HEK293 (cell line): ENCODE measurements around the gene TMEM72.

Experiments
- BCL6B ChIP-seq: fragments of 450-650 bp; formaldehyde crosslinking; IDR thresholded peaks from 2 replicates; pipeline ENCODE4 v1.5.1; 2017; ENCODE audit warnings: missing biosample characterization, missing genetic modification characterization
- IKZF3 ChIP-seq: fragments of 450-650 bp; IDR thresholded peaks from 2 replicates; pipeline ENCODE4 v1.5.0; 2018; ENCODE audit warnings: missing biosample characterization, mild to moderate bottlenecking, missing genetic modification characterization, moderate library complexity
- PRDM1 ChIP-seq: fragments of 450-650 bp; formaldehyde crosslinking; IDR thresholded peaks from 2 replicates; pipeline ENCODE4; 2016; ENCODE audit warnings: missing biosample characterization, missing genetic modification characterization
- PRDM4 ChIP-seq: fragments of 450-650 bp; formaldehyde crosslinking; IDR thresholded peaks from 2 replicates; pipeline ENCODE4 v1.5.1; 2017; ENCODE audit warnings: missing biosample characterization, missing genetic modification characterization
- SP7 ChIP-seq: fragments of 450-650 bp; formaldehyde crosslinking; IDR thresholded peaks from 2 replicates; pipeline ENCODE4 v1.5.1; 2016; ENCODE audit warnings: missing biosample characterization, missing genetic modification characterization
- TRIM28 ChIP-seq: IDR thresholded peaks from 2 replicates; pipeline ENCODE4 v1.6.1; 2011; ENCODE audit warnings: low read length, control low read depth, borderline replicate concordance
- YY1 ChIP-seq: fragments of 450-650 bp; formaldehyde crosslinking; IDR thresholded peaks from 2 replicates; pipeline ENCODE4 v1.5.1; 2018; ENCODE audit warnings: missing biosample characterization, missing genetic modification characterization
- YY2 ChIP-seq: fragments of 450-650 bp; formaldehyde crosslinking; IDR thresholded peaks from 2 replicates; pipeline ENCODE4 v1.5.1; 2016; ENCODE audit warnings: missing biosample characterization, missing genetic modification characterization
- ZBTB17 ChIP-seq: fragments of 450-650 bp; formaldehyde crosslinking; IDR thresholded peaks from 2 replicates; pipeline ENCODE4 v1.5.1; 2016; ENCODE audit warnings: missing biosample characterization, missing genetic modification characterization
- ZEB2 ChIP-seq: fragments of 450-650 bp; formaldehyde crosslinking; IDR thresholded peaks from 2 replicates; pipeline ENCODE4 v1.5.1; 2016; ENCODE audit warnings: missing biosample characterization, missing genetic modification characterization
- ZNF133 ChIP-seq: fragments of 450-650 bp; formaldehyde crosslinking; IDR thresholded peaks from 2 replicates; pipeline ENCODE4 v1.5.1; 2016; ENCODE audit warnings: missing biosample characterization, missing genetic modification characterization
- ZNF146 ChIP-seq: fragments of 450-650 bp; formaldehyde crosslinking; IDR thresholded peaks from 2 replicates; pipeline ENCODE4 v1.5.1; 2016; ENCODE audit warnings: missing biosample characterization, missing genetic modification characterization
- ZNF169 ChIP-seq: fragments of 450-650 bp; formaldehyde crosslinking; IDR thresholded peaks from 2 replicates; pipeline ENCODE4 v1.5.1; 2016; ENCODE audit warnings: missing biosample characterization, missing genetic modification characterization
- ZNF202 ChIP-seq: fragments of 450-650 bp; formaldehyde crosslinking; IDR thresholded peaks from 2 replicates; pipeline ENCODE4 v1.5.1; 2016; ENCODE audit warnings: missing biosample characterization, missing genetic modification characterization, borderline replicate concordance
- ZNF214 ChIP-seq: fragments of 450-650 bp; formaldehyde crosslinking; IDR thresholded peaks from 2 replicates; pipeline ENCODE4 v1.5.1; 2017; ENCODE audit warnings: missing biosample characterization, mild to moderate bottlenecking, missing genetic modification characterization, borderline replicate concordance
- ZNF292 ChIP-seq: fragments of 450-650 bp; formaldehyde crosslinking; IDR thresholded peaks from 2 replicates; pipeline ENCODE4 v1.5.1; 2016; ENCODE audit warnings: low read depth, missing biosample characterization, missing genetic modification characterization, borderline replicate concordance
- ZNF404 ChIP-seq: fragments of 450-650 bp; formaldehyde crosslinking; IDR thresholded peaks from 2 replicates; pipeline ENCODE4 v1.5.1; 2017; ENCODE audit warnings: missing biosample characterization, missing genetic modification characterization
- ZNF473 ChIP-seq: fragments of 450-650 bp; formaldehyde crosslinking; IDR thresholded peaks from 2 replicates; pipeline ENCODE4 v1.5.1; 2017; ENCODE audit warnings: missing biosample characterization, missing genetic modification characterization
- ZNF600 ChIP-seq: fragments of 450-650 bp; formaldehyde crosslinking; IDR thresholded peaks from 2 replicates; pipeline ENCODE4 v1.5.1; 2016; ENCODE audit warnings: missing biosample characterization, missing genetic modification characterization
- ZNF654 ChIP-seq: fragments of 450-650 bp; formaldehyde crosslinking; IDR thresholded peaks from 2 replicates; pipeline ENCODE4 v1.5.1; 2016; ENCODE audit warnings: low read depth, missing biosample characterization, missing genetic modification characterization
- ZSCAN16 ChIP-seq: fragments of 450-650 bp; formaldehyde crosslinking; IDR thresholded peaks from 2 replicates; pipeline ENCODE4 v1.5.1; 2016; ENCODE audit warnings: missing biosample characterization, missing genetic modification characterization
- ZSCAN23 ChIP-seq: fragments of 450-650 bp; formaldehyde crosslinking; IDR thresholded peaks from 2 replicates; pipeline ENCODE4 v1.5.1; 2016; ENCODE audit warnings: missing biosample characterization, missing genetic modification characterization
- ZSCAN30 ChIP-seq: fragments of 450-650 bp; IDR thresholded peaks from 2 replicates; pipeline ENCODE4 v1.5.1; 2018; ENCODE audit warnings: missing biosample characterization, mild to moderate bottlenecking, missing genetic modification characterization, moderate library complexity
- ZSCAN4 ChIP-seq: fragments of 450-650 bp; formaldehyde crosslinking; IDR thresholded peaks from 2 replicates; pipeline ENCODE4 v1.5.1; 2017; ENCODE audit warnings: missing biosample characterization, missing genetic modification characterization
- TF ChIP-seq, protein P1 (sequence below): fragments of 450-650 bp; formaldehyde crosslinking; IDR thresholded peaks from 2 replicates; pipeline ENCODE4 v1.5.1; 2016; ENCODE audit warnings: missing biosample characterization, missing genetic modification characterization, borderline replicate concordance
- TF ChIP-seq, protein P2 (sequence below): fragments of 450-650 bp; formaldehyde crosslinking; IDR thresholded peaks from 2 replicates; pipeline ENCODE4 v1.5.1; 2016; ENCODE audit warnings: missing biosample characterization, missing genetic modification characterization
- TF ChIP-seq, protein P3 (sequence below): fragments of 450-650 bp; formaldehyde crosslinking; IDR thresholded peaks from 2 replicates; pipeline ENCODE4 v1.5.1; 2016; ENCODE audit warnings: missing biosample characterization, missing genetic modification characterization, borderline replicate concordance
- TF ChIP-seq, protein P4 (sequence below): fragments of 450-650 bp; formaldehyde crosslinking; optimal IDR thresholded peaks from 2 replicates; pipeline ENCODE3; 2016; ENCODE audit warnings: missing biosample characterization, mild to moderate bottlenecking, missing genetic modification characterization

Gene TMEM72

DNA sequence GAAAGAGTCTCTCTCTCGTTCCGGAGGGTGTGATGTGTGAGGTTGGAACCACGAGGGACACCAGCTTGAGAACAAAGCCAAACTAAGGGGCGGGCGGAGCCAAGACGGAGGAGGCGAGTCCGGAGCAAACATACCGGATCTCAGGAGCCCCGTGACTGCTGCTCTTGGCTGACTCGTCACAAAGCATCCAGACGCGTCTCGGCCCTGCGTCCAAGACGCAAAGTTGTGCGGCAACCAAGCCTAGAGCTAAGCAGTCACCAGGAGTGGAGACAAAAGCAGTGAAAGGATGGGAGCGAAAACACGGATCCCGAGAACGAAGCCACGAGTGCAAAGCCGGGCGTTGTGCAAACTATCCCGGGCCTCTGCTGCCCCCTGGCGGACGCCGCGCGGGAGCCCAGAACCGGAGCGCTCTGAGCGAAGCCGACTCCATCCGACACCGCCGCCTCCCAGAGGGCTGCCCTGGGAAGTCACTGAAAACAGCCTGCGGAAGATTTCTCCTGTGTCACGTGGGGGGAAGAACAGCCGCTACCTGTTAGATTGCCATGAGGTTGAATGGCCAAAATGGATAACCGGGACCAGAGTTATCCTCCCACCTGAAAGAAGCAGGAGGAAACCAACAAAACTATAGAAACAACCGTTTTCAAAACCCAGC, 46.4 kb upstream of the TMEM72 start (continued):
- TF ChIP-seq ZNF214 (no peak), SP7 (tag by site-specific recombination) (peak; percentile 66), ZSCAN16 (tag by site-specific recombination) (no peak), ZBTB17 (tag by site-specific recombination) (peak; percentile 94), ZNF473 (no peak), ZNF169 (tag by site-specific recombination) (no peak), ZSCAN23 (no peak), ZNF600 (tag by site-specific recombination) (peak; percentile 96), ZNF292 (tag by site-specific recombination) (no peak), ZNF133 (no peak), ZNF146 (no peak), PRDM1 (tag by site-specific recombination) (peak; percentile 80), YY1 (tag by site-specific recombination) (no peak), IKZF3 (tag by site-specific recombination) (peak; percentile 74), ZEB2 (tag by site-specific recombination) (peak; percentile 81; the same call in 1 of the 2 replicates), BCL6B (tag by site-specific recombination) (no peak), YY2 (no peak), ZSCAN30 (tag by site-specific recombination) (peak; percentile 82), ZSCAN4 (tag by site-specific recombination) (no peak), ZNF202 (tag by site-specific recombination) (no peak), TRIM28 (peak; percentile 51; the same call in 1 of the 2 replicates), PRDM4 (tag by site-specific recombination) (peak; percentile 27; the same call in 1 of the 2 replicates), ZNF404 (tag by site-specific recombination) (no peak), ZNF654 (tag by site-specific recombination) (peak; percentile 76)
- TF ChIP-seq, protein P1, sequence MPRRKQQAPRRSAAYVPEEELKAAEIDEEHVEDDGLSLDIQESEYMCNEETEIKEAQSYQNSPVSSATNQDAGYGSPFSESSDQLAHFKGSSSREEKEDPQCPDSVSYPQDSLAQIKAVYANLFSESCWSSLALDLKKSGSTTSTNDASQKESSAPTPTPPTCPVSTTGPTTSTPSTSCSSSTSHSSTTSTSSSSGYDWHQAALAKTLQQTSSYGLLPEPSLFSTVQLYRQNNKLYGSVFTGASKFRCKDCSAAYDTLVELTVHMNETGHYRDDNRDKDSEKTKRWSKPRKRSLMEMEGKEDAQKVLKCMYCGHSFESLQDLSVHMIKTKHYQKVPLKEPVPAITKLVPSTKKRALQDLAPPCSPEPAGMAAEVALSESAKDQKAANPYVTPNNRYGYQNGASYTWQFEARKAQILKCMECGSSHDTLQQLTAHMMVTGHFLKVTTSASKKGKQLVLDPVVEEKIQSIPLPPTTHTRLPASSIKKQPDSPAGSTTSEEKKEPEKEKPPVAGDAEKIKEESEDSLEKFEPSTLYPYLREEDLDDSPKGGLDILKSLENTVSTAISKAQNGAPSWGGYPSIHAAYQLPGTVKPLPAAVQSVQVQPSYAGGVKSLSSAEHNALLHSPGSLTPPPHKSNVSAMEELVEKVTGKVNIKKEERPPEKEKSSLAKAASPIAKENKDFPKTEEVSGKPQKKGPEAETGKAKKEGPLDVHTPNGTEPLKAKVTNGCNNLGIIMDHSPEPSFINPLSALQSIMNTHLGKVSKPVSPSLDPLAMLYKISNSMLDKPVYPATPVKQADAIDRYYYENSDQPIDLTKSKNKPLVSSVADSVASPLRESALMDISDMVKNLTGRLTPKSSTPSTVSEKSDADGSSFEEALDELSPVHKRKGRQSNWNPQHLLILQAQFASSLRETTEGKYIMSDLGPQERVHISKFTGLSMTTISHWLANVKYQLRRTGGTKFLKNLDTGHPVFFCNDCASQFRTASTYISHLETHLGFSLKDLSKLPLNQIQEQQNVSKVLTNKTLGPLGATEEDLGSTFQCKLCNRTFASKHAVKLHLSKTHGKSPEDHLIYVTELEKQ = no peak
- TF ChIP-seq, protein P2, sequence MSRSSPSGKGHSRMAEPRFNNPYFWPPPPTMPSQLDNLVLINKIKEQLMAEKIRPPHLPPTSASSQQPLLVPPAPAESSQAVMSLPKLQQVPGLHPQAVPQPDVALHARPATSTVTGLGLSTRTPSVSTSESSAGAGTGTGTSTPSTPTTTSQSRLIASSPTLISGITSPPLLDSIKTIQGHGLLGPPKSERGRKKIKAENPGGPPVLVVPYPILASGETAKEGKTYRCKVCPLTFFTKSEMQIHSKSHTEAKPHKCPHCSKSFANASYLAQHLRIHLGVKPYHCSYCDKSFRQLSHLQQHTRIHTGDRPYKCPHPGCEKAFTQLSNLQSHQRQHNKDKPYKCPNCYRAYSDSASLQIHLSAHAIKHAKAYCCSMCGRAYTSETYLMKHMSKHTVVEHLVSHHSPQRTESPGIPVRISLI = no peak
- TF ChIP-seq, protein P3, sequence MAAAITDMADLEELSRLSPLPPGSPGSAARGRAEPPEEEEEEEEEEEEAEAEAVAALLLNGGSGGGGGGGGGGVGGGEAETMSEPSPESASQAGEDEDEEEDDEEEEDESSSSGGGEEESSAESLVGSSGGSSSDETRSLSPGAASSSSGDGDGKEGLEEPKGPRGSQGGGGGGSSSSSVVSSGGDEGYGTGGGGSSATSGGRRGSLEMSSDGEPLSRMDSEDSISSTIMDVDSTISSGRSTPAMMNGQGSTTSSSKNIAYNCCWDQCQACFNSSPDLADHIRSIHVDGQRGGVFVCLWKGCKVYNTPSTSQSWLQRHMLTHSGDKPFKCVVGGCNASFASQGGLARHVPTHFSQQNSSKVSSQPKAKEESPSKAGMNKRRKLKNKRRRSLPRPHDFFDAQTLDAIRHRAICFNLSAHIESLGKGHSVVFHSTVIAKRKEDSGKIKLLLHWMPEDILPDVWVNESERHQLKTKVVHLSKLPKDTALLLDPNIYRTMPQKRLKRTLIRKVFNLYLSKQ (tag by site-specific recombination) = no peak
- TF ChIP-seq, protein P4, sequence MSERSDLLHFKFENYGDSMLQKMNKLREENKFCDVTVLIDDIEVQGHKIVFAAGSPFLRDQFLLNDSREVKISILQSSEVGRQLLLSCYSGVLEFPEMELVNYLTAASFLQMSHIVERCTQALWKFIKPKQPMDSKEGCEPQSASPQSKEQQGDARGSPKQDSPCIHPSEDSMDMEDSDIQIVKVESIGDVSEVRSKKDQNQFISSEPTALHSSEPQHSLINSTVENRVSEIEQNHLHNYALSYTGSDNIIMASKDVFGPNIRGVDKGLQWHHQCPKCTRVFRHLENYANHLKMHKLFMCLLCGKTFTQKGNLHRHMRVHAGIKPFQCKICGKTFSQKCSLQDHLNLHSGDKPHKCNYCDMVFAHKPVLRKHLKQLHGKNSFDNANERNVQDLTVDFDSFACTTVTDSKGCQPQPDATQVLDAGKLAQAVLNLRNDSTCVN (tag by site-specific recombination) = peak; percentile 19
